K562 (cell line): ENCODE data around the gene TMEM203. TPM values are rescaled to one million over a fixed set of nuclear protein-coding genes. Genes with fewer than 3 reads are reported as not detected.

Experiments used
- BMI1 ChIP-seq: fragments of 150-350 bp; IDR thresholded peaks from 2 replicates; pipeline ENCODE4 v1.6.1; 2014; ENCODE audit warnings: low read length
- CBFA2T3 ChIP-seq: fragments of 450-650 bp; IDR thresholded peaks from 2 replicates; pipeline ENCODE4 v1.6.1; 2017
- KLF16 ChIP-seq: IDR thresholded peaks from 2 replicates; pipeline ENCODE4 v1.6.1; 2016; ENCODE audit warnings: antibody characterized with exemption
- LEF1 ChIP-seq: fragments of 450-650 bp; IDR thresholded peaks from 2 replicates; pipeline ENCODE4 v1.6.1; 2016; ENCODE audit warnings: mild to moderate bottlenecking
- MEF2A ChIP-seq: IDR thresholded peaks from 2 replicates; pipeline ENCODE4 v1.6.1; 2011; ENCODE audit warnings: low read depth, mild to moderate bottlenecking, low read length, moderate library complexity; ENCODE audit not compliant: control insufficient read depth
- PCBP2 ChIP-seq: fragments of 200-400 bp; formaldehyde crosslinking; IDR thresholded peaks from 2 replicates; pipeline ENCODE4 v1.6.1; 2018; ENCODE audit warnings: low read length, low read depth, mild to moderate bottlenecking, moderate library complexity; ENCODE audit not compliant: poor library complexity, severe bottlenecking
- ZNF143 ChIP-seq: sonication (generic); formaldehyde crosslinking; IDR thresholded peaks from 2 replicates; pipeline ENCODE4 v1.9.0; 2022; ENCODE audit warnings: mild to moderate bottlenecking, missing genetic modification reagents
- ZNF24 ChIP-seq: fragments of 450-650 bp; IDR thresholded peaks from 2 replicates; pipeline ENCODE4 v1.6.1; 2016
- ZNF274 ChIP-seq: IDR thresholded peaks from 2 replicates; pipeline ENCODE4 v1.6.1; 2011; ENCODE audit warnings: low read depth, mild to moderate bottlenecking, low read length, moderate library complexity, borderline replicate concordance
- ZNF589 ChIP-seq: fragments of 200-800 bp; sonication (Bioruptor generic); IDR thresholded peaks from 2 replicates; pipeline ENCODE4 v1.6.1; 2016; ENCODE audit warnings: low read depth, missing genetic modification characterization, missing compliant biosample characterization
- polyA plus RNA-seq, 8 experiments: library from polyadenylated mRNA; depleted of rRNA in 4 of 8; stranded (reverse) in 5 of 8; unstranded in 3 of 8; fragments of >200 nt; fragmentation: Nextera tagmentation in 2 of 8; fragmentation: Illumina TruSeq in 1 of 8; extraction: Ambion mirVana in 2 of 8; extraction: Trizol in 1 of 8; gene quantifications; 2 replicates each; pipeline versions ENCODE4 v1.2.1 to v1.2.3, GENCODE V29; 2011 to 2014; ENCODE audit warnings: inconsistent platforms in 1 of 8, missing spikeins in 1 of 8
- total RNA-seq, 7 experiments: library from RNA; depleted of rRNA in 6 of 7; stranded (reverse); fragments of >200 nt in 6 of 7; fragmentation: Illumina TruSeq in 2 of 7; extraction: Trizol in 2 of 7; gene quantifications; 2 replicates each; pipeline versions ENCODE4 v1.2.1 to v1.2.3, GENCODE V29; 2011 to 2021; ENCODE audit warnings: low replicate concordance in 1 of 7
- TF ChIP-seq, protein P1 (sequence below): fragments of 450-650 bp; IDR thresholded peaks from 2 replicates; pipeline ENCODE4 v1.7.0; 2016; ENCODE audit warnings: borderline replicate concordance
- TF ChIP-seq, protein P2 (sequence below): fragments of 450-650 bp; formaldehyde crosslinking; IDR thresholded peaks from 2 replicates; pipeline ENCODE4 v1.4.0; 2020; ENCODE audit warnings: mild to moderate bottlenecking
- TF ChIP-seq, protein P3 (sequence below), 2 experiments: fragments of 450-650 bp; formaldehyde crosslinking in 1 of 2; IDR thresholded peaks; 2 replicates each; pipeline versions ENCODE4 v1.4.0 to v1.6.1; 2014 to 2020; ENCODE audit warnings: mild to moderate bottlenecking in 2 of 2, borderline replicate concordance in 1 of 2, low read depth in 1 of 2
- TF ChIP-seq, protein P4 (sequence below), 3 experiments: fragments of 200-800 bp in 1 of 3; sonication (Bioruptor generic) in 1 of 3; sonication (generic) in 1 of 3; formaldehyde crosslinking in 1 of 3; IDR thresholded peaks; 2 replicates each; pipeline versions ENCODE4 v1.6.1 to v1.8.0; 2016 to 2022; ENCODE audit warnings: mild to moderate bottlenecking in 2 of 3, missing compliant biosample characterization in 2 of 3, missing genetic modification characterization in 2 of 3, missing genetic modification reagents in 1 of 3

The TMEM203 gene
- total and polyA plus RNA-seq, 9 of the 15 experiments (the other 6 are each of a cell fraction or from before 2014, with no cell fraction given), result 8.8 to 59.5 (median 37.6) TPM

DNA sequence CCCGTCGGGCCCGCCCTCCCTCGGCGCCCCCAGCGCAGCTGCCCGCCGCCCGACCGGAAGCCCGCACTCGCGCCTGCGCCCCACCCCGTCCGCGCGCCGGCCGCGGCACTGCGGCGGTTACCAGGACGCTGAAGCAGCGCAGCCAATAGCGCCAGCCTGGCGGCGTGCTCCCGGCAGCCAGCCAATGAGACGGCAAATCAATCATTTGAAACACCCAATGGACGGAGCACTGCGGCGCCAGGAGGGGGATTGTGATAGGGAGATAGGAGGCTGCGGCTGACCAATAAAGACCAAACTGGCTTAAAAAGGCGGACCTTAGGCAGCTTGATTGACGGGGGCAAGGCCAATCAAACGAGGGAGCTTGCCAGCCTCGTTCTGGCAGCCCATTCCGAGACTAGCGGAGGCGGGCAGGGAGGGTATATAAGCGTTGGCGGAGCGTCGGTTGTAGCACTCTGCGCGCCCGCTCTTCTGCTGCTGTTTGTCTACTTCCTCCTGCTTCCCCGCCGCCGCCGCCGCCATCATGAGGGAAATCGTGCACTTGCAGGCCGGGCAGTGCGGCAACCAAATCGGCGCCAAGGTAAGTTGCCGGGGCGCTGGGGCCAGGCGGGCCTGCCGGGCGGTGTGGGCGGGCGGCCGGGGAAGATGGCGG, 35.5 kb upstream of the TMEM203 start, which contains the start of gene TUBB4B (continued):
- TF ChIP-seq LEF1, result peak; percentile 42; the same call in 1 of the 2 replicates
- no peak for TF ChIP-seq MEF2A
- TF ChIP-seq ZNF24, result no peak
- no peak for TF ChIP-seq ZNF143 (CRISPR knock-in tag)
- TF ChIP-seq, protein P1, sequence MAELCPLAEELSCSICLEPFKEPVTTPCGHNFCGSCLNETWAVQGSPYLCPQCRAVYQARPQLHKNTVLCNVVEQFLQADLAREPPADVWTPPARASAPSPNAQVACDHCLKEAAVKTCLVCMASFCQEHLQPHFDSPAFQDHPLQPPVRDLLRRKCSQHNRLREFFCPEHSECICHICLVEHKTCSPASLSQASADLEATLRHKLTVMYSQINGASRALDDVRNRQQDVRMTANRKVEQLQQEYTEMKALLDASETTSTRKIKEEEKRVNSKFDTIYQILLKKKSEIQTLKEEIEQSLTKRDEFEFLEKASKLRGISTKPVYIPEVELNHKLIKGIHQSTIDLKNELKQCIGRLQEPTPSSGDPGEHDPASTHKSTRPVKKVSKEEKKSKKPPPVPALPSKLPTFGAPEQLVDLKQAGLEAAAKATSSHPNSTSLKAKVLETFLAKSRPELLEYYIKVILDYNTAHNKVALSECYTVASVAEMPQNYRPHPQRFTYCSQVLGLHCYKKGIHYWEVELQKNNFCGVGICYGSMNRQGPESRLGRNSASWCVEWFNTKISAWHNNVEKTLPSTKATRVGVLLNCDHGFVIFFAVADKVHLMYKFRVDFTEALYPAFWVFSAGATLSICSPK, result no peak
- no peak for TF ChIP-seq ZNF589
- no peak for TF ChIP-seq ZNF274
- TF ChIP-seq KLF16, result no peak
- no peak for TF ChIP-seq PCBP2
- TF ChIP-seq CBFA2T3, result no peak
- TF ChIP-seq, protein P2, sequence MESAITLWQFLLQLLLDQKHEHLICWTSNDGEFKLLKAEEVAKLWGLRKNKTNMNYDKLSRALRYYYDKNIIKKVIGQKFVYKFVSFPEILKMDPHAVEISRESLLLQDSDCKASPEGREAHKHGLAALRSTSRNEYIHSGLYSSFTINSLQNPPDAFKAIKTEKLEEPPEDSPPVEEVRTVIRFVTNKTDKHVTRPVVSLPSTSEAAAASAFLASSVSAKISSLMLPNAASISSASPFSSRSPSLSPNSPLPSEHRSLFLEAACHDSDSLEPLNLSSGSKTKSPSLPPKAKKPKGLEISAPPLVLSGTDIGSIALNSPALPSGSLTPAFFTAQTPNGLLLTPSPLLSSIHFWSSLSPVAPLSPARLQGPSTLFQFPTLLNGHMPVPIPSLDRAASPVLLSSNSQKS (CRISPR knock-in tag), result no peak
- TF ChIP-seq, protein P3, sequence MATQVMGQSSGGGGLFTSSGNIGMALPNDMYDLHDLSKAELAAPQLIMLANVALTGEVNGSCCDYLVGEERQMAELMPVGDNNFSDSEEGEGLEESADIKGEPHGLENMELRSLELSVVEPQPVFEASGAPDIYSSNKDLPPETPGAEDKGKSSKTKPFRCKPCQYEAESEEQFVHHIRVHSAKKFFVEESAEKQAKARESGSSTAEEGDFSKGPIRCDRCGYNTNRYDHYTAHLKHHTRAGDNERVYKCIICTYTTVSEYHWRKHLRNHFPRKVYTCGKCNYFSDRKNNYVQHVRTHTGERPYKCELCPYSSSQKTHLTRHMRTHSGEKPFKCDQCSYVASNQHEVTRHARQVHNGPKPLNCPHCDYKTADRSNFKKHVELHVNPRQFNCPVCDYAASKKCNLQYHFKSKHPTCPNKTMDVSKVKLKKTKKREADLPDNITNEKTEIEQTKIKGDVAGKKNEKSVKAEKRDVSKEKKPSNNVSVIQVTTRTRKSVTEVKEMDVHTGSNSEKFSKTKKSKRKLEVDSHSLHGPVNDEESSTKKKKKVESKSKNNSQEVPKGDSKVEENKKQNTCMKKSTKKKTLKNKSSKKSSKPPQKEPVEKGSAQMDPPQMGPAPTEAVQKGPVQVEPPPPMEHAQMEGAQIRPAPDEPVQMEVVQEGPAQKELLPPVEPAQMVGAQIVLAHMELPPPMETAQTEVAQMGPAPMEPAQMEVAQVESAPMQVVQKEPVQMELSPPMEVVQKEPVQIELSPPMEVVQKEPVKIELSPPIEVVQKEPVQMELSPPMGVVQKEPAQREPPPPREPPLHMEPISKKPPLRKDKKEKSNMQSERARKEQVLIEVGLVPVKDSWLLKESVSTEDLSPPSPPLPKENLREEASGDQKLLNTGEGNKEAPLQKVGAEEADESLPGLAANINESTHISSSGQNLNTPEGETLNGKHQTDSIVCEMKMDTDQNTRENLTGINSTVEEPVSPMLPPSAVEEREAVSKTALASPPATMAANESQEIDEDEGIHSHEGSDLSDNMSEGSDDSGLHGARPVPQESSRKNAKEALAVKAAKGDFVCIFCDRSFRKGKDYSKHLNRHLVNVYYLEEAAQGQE (IDR thresholded peaks at IDR 0.05; ENCODE audit: borderline replicate concordance), result no peak
- TF ChIP-seq, protein P3 (CRISPR knock-in tag; IDR thresholded peaks at IDR 0.05; ENCODE audit: low read depth), result 0 out of 2 replicates have a peak, but pooled peaks have one; percentile 54
- TF ChIP-seq, protein P4, sequence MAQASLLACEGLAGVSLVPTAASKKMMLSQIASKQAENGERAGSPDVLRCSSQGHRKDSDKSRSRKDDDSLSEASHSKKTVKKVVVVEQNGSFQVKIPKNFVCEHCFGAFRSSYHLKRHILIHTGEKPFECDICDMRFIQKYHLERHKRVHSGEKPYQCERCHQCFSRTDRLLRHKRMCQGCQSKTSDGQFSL (CRISPR knock-in tag; IDR thresholded peaks at IDR 0.05), result no peak
- TF ChIP-seq, protein P4 (tag; IDR thresholded peaks at IDR 0.05), result no peak
- TF ChIP-seq BMI1, result no peak
